Activated naive CD4-positive, alpha-beta T cell treated with anti-CD3 and anti-CD28 coated beads, Interleukin-2, amount 50 U/mL, for 16 hours (primary cell): ENCODE results near the gene GPANK1.

ENCODE experiments used
- DNase-seq: peaks from one replicate; pipeline ENCODE4 v3.0.0-alpha.2; 2020

GPANK1 gene

GRCh38 chr6:31661262-31662123, 3.3 kb downstream of the GPANK1 start:
- DNase-seq = no peak

- peak; percentile 72 for DNase-seq
These were observed 4.2 kb downstream of the GPANK1 start, which contains the start of gene C6orf47 for GRCh38 chr6:31660381-31661261. TSS of gene C6orf47 (minus strand) at chr6:31660778. CDS start at chr6:31659947, 831 bp downstream.

- no peak for DNase-seq
These were observed 5.0 kb downstream of the GPANK1 start for GRCh38 chr6:31659649-31660380.

DNA sequence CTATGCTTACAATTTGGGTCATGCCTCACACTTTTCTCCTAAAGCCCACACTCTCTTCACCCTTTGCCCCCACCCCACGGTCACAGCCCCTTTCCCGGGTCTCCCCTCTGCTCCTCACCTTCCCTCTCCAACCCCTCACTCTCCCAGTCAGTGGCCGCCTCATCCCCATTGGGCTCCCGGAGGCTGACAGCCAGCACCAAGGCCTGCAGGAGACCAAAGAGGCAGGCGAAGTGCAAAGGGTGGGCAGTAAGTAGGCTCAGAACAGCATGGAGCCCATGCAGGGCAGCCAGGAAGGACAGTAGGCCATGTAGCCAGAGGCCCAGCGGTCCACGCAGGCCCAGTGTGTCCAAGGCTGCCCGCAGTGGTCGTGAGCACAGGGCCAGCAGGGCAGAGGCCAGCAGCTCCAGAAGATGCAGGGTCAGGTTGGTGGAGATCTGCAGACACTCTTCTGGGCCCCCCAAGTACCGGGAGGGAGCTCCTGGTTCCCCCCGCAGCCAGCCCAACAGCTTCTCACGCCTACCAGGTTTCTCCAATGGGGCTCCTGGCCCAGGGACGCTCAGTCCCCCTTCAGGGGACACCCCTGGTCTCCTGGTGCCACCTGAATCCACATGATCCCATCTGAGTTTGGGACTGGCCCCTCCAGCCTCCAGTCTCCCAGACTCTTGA, 5.7 kb downstream of the GPANK1 start:
- no peak for DNase-seq

DNA sequence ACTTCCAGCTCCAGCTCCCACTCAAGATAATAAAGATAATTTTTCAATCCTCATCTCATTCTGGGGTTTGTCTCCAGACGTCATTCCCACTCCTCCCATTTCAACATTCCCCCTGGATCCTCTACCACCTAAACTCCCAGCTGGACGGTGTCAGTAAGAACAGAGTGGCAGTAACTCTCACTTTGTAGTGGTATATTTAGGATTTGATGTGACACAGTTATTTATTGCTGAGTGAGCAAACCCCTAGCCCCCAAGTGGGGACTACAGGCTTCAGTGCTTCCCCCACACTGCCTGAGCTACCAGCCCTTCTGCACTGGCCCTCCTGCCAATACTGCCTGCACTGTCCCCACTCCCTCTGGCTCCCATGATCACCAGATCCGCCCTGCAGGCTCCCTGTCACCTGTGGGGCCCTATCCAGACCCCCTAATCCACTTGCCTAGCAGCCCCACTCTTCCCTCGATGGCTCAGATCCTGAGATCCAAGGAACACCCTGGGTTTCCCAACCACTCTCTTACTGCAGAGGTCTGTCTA, 6.6 kb downstream of the GPANK1 start:
- DNase-seq = no peak

DNA sequence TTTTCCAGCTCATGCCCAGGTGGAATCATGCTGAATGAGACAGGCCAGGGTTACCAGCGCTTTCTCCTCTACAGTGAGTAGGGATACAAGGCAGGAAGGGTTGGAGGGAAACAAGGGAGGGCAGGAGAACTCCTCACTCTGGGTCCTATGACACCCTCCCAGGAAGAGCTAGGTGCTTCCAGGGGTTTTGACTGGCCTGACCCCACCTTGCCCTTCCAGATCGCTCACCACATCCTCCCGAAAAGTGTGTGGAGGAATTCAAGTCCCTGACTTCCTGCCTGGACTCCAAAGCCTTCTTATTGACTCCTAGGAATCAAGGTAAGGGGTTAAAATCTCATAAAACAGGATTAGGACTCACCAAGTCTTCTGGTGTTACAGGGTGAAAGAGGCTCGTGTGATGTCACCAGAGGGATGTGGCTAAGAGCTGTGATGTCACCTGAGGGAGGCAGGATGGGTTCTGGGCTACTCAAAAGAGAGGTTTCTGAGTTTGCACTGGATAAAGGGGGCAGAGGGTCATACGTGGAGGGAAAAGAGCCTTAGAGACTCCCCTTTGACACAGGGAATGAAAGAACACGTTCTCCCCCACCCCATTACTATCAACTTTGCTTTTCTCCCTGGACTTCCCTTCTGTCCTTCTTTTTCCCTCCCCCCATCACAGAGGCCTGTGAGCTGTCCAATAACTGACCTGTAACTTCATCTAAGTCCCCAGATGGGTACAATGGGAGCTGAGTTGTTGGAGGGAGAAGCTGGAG, 7.2 kb downstream of the GPANK1 start:
- no peak for DNase-seq

- DNase-seq = no peak
These were observed 9.2 kb downstream of the GPANK1 start, which contains the start of gene APOM for GRCh38 chr6:31655349-31656237. TSS of gene APOM (plus strand) at chr6:31655894. CDS start at chr6:31655967, 73 bp downstream.

GRCh38 chr6:31654574-31655348, 10.0 kb downstream of the GPANK1 start:
- DNase-seq = no peak

DNA sequence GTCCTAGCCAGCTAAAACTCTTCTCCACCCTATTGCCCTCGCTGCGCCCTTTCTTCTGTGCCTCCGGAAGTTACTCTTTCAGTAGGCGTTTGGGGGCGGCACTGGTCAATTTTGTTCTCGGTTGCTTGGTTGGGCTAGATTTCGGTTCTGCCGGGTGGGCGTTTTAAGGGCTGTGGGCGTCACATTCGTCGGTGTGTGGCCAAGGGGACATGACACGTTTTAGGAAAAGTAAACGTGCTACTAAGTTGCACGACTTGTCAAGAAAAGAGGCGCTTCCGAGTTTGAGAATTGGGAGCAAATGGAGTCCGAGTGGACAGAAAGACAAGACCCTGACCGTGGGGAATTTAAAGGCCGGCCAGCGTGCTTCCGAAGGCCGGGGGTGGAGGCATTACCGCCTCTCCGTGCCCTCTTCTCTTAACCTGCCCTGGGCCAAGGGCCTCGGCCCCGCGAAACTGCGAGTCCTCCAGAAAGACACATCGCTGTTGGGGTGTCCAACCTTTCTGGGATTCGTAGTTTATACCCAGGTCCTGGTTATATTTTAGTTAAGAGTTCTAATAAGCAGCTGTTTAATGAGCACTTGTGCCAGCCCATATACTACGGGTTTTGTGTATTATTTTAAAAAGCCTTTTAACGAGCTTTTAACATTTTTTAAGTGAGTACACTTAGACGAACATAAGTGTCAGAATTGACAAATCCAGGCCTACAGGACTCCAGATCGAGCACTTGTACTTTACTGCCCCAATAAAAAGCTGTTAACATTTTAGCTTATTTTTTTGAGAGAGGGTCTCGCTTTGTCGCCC, 11.7 kb downstream of the GPANK1 start:
- peak; percentile 82 for DNase-seq

GRCh38 chr6:31651602-31652191, 13.1 kb downstream of the GPANK1 start:
- no peak for DNase-seq

DNA sequence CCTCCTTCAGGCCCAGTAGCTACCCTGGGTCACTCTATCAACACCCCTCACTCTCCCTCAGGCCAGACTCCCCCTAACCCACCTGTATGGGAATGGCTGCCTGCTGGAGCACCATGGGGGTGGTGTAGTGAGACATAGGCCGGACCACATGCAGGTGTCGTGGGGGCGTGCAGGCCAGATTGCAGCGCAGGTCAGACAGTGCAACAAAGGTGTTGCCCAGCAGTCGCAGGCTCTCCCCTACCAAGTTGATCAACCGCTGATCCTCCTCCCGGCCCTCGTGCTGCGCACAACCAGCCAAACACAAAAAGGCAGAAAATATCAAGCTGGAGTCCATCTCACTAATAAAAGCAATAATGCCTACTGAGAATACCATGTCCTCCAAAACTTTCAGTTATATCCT, 19.5 kb downstream of the GPANK1 start:
- no peak for DNase-seq

GRCh38 chr6:31643818-31644454, 20.9 kb downstream of the GPANK1 start:
- no peak for DNase-seq

DNA sequence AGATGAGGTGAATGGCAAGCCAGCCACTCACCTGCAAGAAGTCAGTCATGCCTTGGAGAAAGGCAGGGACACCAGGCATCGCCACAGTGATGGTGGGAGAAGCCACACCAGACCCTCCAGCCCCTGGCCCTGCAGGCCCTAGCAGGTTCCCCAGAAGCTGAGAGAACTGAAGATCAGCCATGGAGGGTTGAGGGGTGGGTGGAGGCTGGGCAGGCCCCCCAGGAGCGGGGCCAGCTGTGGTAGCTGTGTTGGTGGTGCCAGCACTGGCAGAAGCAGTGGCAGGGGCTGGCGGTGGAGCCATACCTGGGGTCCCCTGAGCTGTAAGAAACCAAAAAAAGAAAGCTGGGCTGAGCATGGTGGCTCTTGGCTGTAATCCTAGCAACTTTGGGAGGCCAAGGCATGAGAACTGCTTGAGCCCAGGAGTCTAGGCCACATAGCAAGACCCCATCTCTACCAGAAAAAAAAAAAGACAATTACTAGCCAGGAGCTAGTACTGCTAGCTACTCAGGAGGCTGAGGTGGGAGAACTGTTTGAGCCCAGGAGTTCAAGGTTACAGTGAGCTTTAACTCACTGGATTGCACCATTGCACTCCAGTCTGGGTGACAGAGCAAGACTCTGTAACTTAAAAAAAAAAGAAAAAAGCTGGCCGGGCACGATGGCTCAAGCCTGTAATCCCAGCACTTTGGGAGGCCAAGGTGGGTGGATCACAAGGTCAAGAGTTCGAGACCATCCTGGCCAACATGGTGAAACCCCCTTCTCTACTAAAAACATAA, 21.8 kb downstream of the GPANK1 start:
- no peak for DNase-seq

GRCh38 chr6:31641370-31641769, 23.4 kb downstream of the GPANK1 start:
- no peak for DNase-seq

DNA sequence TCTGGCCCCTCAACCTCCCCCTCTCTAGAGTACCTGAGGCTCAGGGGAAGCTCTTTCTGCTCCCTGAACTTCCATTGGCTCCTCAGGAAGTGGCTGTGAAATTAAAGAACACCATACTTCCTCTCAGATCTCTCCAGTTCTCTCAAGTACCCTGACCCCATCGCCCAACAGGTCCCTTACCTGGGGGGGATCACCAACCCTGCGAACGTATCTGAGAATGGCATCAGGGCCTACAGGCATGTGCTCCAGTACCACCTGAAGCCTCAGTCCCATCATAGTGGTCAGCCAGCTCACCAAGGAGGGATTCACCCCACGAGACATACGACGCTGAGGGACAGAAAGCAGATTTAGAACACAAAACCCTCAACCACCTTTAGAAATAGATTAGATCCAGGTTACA, 24.2 kb downstream of the GPANK1 start:
- no peak for DNase-seq

GRCh38 chr6:31639449-31639861, 25.3 kb downstream of the GPANK1 start:
- no peak for DNase-seq

GRCh38 chr6:31639043-31639442, 25.8 kb downstream of the GPANK1 start:
- no peak for DNase-seq
